Measurements from ENCODE around the gene PLCG2. TPM values are rescaled to one million over a fixed set of nuclear protein-coding genes. Genes with fewer than 3 reads are reported as not detected.
A peak's percentile ranks its signal among the peaks of the same experiment; 100 is the strongest.

Gene PLCG2
- total RNA-seq, 4 donors from 2014 or later, result 5.3 to 15.8 (median 9.5) TPM

- 47 to 57% methylated on average over 9 to 10 of the region's 10 CpGs for WGBS, 2 donors
- Histone ChIP-seq H3K4me1 (peaks cover 0 to 11% (median 0%) of the 10 kb centered on the region in 3 donors), H3K36me3 (peaks cover 0 to 12% (median 0%) of the 10 kb centered on the region in 3 donors), H3K27ac (peak overlapping the region; percentile 3 to 77 (median 58)), H3K27me3 (peaks cover 0 to 11% (median 0%) of the 10 kb centered on the region in 4 donors), H3K9me3 (no peaks in the 10 kb centered on the region), H3K4me3 (peak overlapping the region in 1 of 4 donors; percentile 18)
- DNase-seq, result no peak
- intact Hi-C loops (cut with DNase I), result no loop called here
- TF ChIP-seq POLR2A (IDR thresholded peaks at IDR 0.05) (no peak), CTCF (IDR thresholded peaks at IDR 0.05) (no peak)
These were observed 82.4 kb downstream of the PLCG2 start for GRCh38 chr16:81861503-81861902.

- 25 to 40% methylated on average over 5 to 6 of the region's 7 CpGs for WGBS, 2 donors
- intact Hi-C loops (cut with DNase I), result no loop called here
These were observed 82.8 kb downstream of the PLCG2 start for GRCh38 chr16:81861915-81862314.

GRCh38 chr16:81863630-81864352, 84.7 kb downstream of the PLCG2 start:
- no peak for DNase-seq
- peaks cover 0 to 10% (median 0%) of the 10 kb centered on the region in 3 donors for H3K36me3 ChIP-seq
- H3K27me3 ChIP-seq, result peaks cover 0 to 11% (median 0%) of the 10 kb centered on the region in 4 donors
- no peak for TF ChIP-seq CTCF (IDR thresholded peaks at IDR 0.05)
- TF ChIP-seq POLR2A (IDR thresholded peaks at IDR 0.05), result no peak
- no peak overlapping the region for H3K4me3 ChIP-seq
- no peaks in the 10 kb centered on the region for H3K9me3 ChIP-seq
- peaks cover 0 to 19% (median 2%) of the 10 kb centered on the region in 3 donors for H3K4me1 ChIP-seq
- WGBS, 2 donors, result 63 to 90% methylated on average over 7 of the region's 8 CpGs
- intact Hi-C loops (cut with DNase I), result no loop called here
- H3K27ac ChIP-seq, result peak overlapping the region in 1 of 4 donors; percentile 7

More at GRCh38 chr16:81861915-81862314, 82.8 kb downstream of the PLCG2 start:
- no peak for DNase-seq
- TF ChIP-seq POLR2A (IDR thresholded peaks at IDR 0.05) (no peak), CTCF (IDR thresholded peaks at IDR 0.05) (no peak)
- H3K4me1 ChIP-seq, result peaks cover 0 to 14% (median 2%) of the 10 kb centered on the region in 3 donors
- peaks cover 0 to 10% (median 0%) of the 10 kb centered on the region in 3 donors for H3K36me3 ChIP-seq
- peaks cover 0 to 11% (median 0%) of the 10 kb centered on the region in 4 donors for H3K27me3 ChIP-seq
- H3K4me3 ChIP-seq, result peak overlapping the region in 1 of 4 donors; percentile 18
- peak overlapping the region; percentile 9 to 77 (median 58) for H3K27ac ChIP-seq
- no peaks in the 10 kb centered on the region for H3K9me3 ChIP-seq

GRCh38 chr16:81864646-81865382, 85.7 kb downstream of the PLCG2 start:
- 62 to 82% methylated on average over 3 to 13 of the region's 14 CpGs for WGBS, 2 donors
- no peaks in the 10 kb centered on the region for H3K36me3 ChIP-seq
- TF ChIP-seq POLR2A (IDR thresholded peaks at IDR 0.05) (no peak), CTCF (IDR thresholded peaks at IDR 0.05) (no peak)

More at GRCh38 chr16:81864646-81865382, 85.7 kb downstream of the PLCG2 start:
- no peak for DNase-seq
- H3K4me3 ChIP-seq, result no peak overlapping the region
- intact Hi-C loops (cut with DNase I), result no loop called here
- no peaks in the 10 kb centered on the region for H3K9me3 ChIP-seq
- H3K27me3 ChIP-seq, result peaks cover 0 to 11% (median 0%) of the 10 kb centered on the region in 4 donors
- H3K4me1 ChIP-seq, result peaks cover 0 to 19% (median 2%) of the 10 kb centered on the region in 3 donors
- H3K27ac ChIP-seq, result peak overlapping the region in 3 of 4 donors; percentile 10 to 85 (median 73)
